HCT116 (cell line): ENCODE results near the gene TTC38. TPM values are rescaled to one million over a fixed set of nuclear protein-coding genes. Genes with fewer than 3 reads are reported as not detected.

ENCODE experiments used
- ATAC-seq: fragments of 200-7000 bp; cut with Tn5 transposase; 2 replicates; pipeline ENCODE4 v1.9.1; 2020; ENCODE audit warnings: mild to moderate bottlenecking, moderate library complexity
- BruUV-seq: library from RNA; stranded (reverse); fragments of 400-500 nt; replicated peaks from 2 replicates; lab custom pipeline; 2021; lab: Mats Ljungman, UMichigan
- CTCF ChIA-PET: fragments of 300-600 bp; sonication (Branson Sonifier 250); formaldehyde crosslinking; loops from one replicate; lab custom pipeline; 2021; ENCODE audit warnings: antibody characterized with exemption; lab: Charles Lee
- POLR2A ChIA-PET: fragments of 300-600, 350-600 bp; sonication (Branson Sonifier 250); formaldehyde crosslinking; loops from one replicate; lab custom pipeline; 2021; ENCODE audit warnings: antibody characterized with exemption; lab: Charles Lee
- RAD21 ChIA-PET, 2 experiments: fragments of 300-600 bp; sonication (Branson Sonifier 250); formaldehyde crosslinking; loops; one replicate each; lab custom pipeline; 2023; ENCODE audit warnings: low total read pairs in 2 of 2; ENCODE audit not compliant: uncharacterized antibody in 2 of 2, unreplicated experiment in 2 of 2, low non-redundant PET in 1 of 2; lab: Charles Lee
- DNase-seq: peaks from one replicate; pipeline ENCODE4 v3.0.0-alpha.2; 2010; ENCODE audit warnings: low read depth, low spot score
- H2AFZ ChIP-seq: fragments of 200-600 bp; shearing (Covaris generic), sonication (generic); 2 replicates; pipeline ENCODE4 v1.6.1; 2017; ENCODE audit warnings: low read depth, mixed run types, mixed read lengths, antibody characterized with exemption, low read length; ENCODE audit not compliant: poor library complexity, severe bottlenecking
- H3K27ac ChIP-seq: 2 replicates; pipeline ENCODE4 v1.5.1; 2012; ENCODE audit warnings: low read depth, low read length
- H3K27me3 ChIP-seq: fragments of 200-600 bp; sonication (generic); 2 replicates; pipeline ENCODE4 v1.6.1; 2016; ENCODE audit warnings: mixed run types, low read length, mixed read lengths; ENCODE audit not compliant: insufficient read depth
- H3K36me3 ChIP-seq, 2 experiments: fragments of 200-500 bp in 1 of 2; fragments of 200-600 bp in 1 of 2; sonication (Bioruptor generic) in 1 of 2; sonication (generic) in 1 of 2; 2 replicates each; pipeline versions ENCODE4 v1.5.1 to v1.6.1; 2014 to 2016; ENCODE audit warnings: low read length in 2 of 2, inconsistent platforms in 1 of 2, mixed read lengths in 1 of 2, mixed run types in 1 of 2; ENCODE audit not compliant: insufficient read depth in 2 of 2, control insufficient read depth in 1 of 2
- H3K4me1 ChIP-seq, 2 experiments: fragments of 200-600 bp in 1 of 2; sonication (generic) in 1 of 2; 2 replicates each; pipeline versions ENCODE4 v1.5.1 to v1.6.1; 2012 to 2017; ENCODE audit warnings: low read length in 2 of 2, inconsistent platforms in 1 of 2, mild to moderate bottlenecking in 1 of 2, mixed read lengths in 1 of 2, mixed run types in 1 of 2, moderate library complexity in 1 of 2; ENCODE audit not compliant: insufficient read depth in 2 of 2, control insufficient read depth in 1 of 2
- H3K4me2 ChIP-seq: fragments of 200-600 bp; sonication (generic); 2 replicates; pipeline ENCODE4 v1.6.1; 2017; ENCODE audit warnings: mixed run types, low read length, mixed read lengths
- H3K4me3 ChIP-seq, 2 experiments: fragments of 200-600 bp in 1 of 2; sonication (generic) in 1 of 2; replicated peaks in 1 of 2; 2 replicates each; pipeline ENCODE4 v1.5.1; 2011 to 2016; ENCODE audit warnings: low read length in 2 of 2, control low read depth in 1 of 2, low read depth in 1 of 2, mild to moderate bottlenecking in 1 of 2, mixed read lengths in 1 of 2, mixed run types in 1 of 2
- H3K79me2 ChIP-seq: fragments of 200-600 bp; sonication (generic); 2 replicates; pipeline ENCODE4 v1.6.1; 2017; ENCODE audit warnings: mild to moderate bottlenecking, mixed run types, low read length, moderate library complexity, mixed read lengths; ENCODE audit not compliant: insufficient read depth
- H3K9ac ChIP-seq: fragments of 200-600 bp; sonication (generic); 2 replicates; pipeline ENCODE4 v1.6.1; 2016; ENCODE audit warnings: low read length, mixed read lengths
- H3K9me2 ChIP-seq: fragments of 200-600 bp; sonication (generic), shearing (Covaris generic); 2 replicates; pipeline ENCODE4 v1.6.1; 2017; ENCODE audit warnings: mixed run types, mild to moderate bottlenecking, moderate library complexity; ENCODE audit not compliant: insufficient read depth
- H3K9me3 ChIP-seq, 2 experiments: fragments of 200-500 bp in 1 of 2; fragments of 200-600 bp in 1 of 2; sonication (Bioruptor generic) in 1 of 2; sonication (generic) in 1 of 2; 2 replicates each; pipeline ENCODE4 v1.6.1; 2014 to 2017; ENCODE audit warnings: low read length in 2 of 2, mixed read lengths in 2 of 2, inconsistent platforms in 1 of 2, low read depth in 1 of 2, mild to moderate bottlenecking in 1 of 2, mixed run types in 1 of 2, moderate library complexity in 1 of 2; ENCODE audit not compliant: control insufficient read depth in 1 of 2, insufficient read depth in 1 of 2
- H4K20me1 ChIP-seq: fragments of 200-600 bp; sonication (generic), shearing (Covaris generic); 2 replicates; pipeline ENCODE4 v1.6.1; 2017; ENCODE audit warnings: mixed run types, mild to moderate bottlenecking, moderate library complexity; ENCODE audit not compliant: insufficient read depth
- CBX3 ChIP-seq: IDR thresholded peaks from 2 replicates; pipeline ENCODE4 v1.6.1; 2012; ENCODE audit warnings: low read depth
- EGR1 ChIP-seq: IDR thresholded peaks from 2 replicates; pipeline ENCODE4 v1.6.1; 2012; ENCODE audit warnings: low read depth
- ELF1 ChIP-seq: IDR thresholded peaks from 2 replicates; pipeline ENCODE4 v1.6.1; 2012; ENCODE audit warnings: low read depth, borderline replicate concordance
- EZH2phosphoT487 ChIP-seq: fragments of 200-600 bp; IDR thresholded peaks from 2 replicates; pipeline ENCODE4 v1.6.1; 2018; ENCODE audit warnings: antibody characterized with exemption, borderline replicate concordance
- FOSL1 ChIP-seq: IDR thresholded peaks from 2 replicates; pipeline ENCODE4 v1.6.1; 2012; ENCODE audit warnings: low read depth
- JUND ChIP-seq: IDR thresholded peaks from 2 replicates; pipeline ENCODE4 v1.6.1; 2012
- POLR2A ChIP-seq: IDR thresholded peaks from 2 replicates; pipeline ENCODE4 v1.7.0; 2011; ENCODE audit warnings: borderline replicate concordance; ENCODE audit not compliant: insufficient read depth, insufficient read length; ENCODE audit errors: extremely low read depth
- POLR2AphosphoS5 ChIP-seq: IDR thresholded peaks from 2 replicates; pipeline ENCODE4 v1.6.1; 2011; ENCODE audit warnings: mild to moderate bottlenecking, low read depth, low read length, moderate library complexity
- RAD21 ChIP-seq: IDR thresholded peaks from 2 replicates; pipeline ENCODE4 v1.6.1; 2012; ENCODE audit warnings: low read depth, mild to moderate bottlenecking
- SIN3A ChIP-seq: IDR thresholded peaks from 2 replicates; pipeline ENCODE4 v1.6.1; 2012; ENCODE audit warnings: low read depth
- SP1 ChIP-seq: IDR thresholded peaks from 2 replicates; pipeline ENCODE4 v1.6.1; 2012; ENCODE audit warnings: low read depth
- SRF ChIP-seq: IDR thresholded peaks from 2 replicates; pipeline ENCODE4 v1.6.1; 2012; ENCODE audit warnings: low read depth
- TCF7L2 ChIP-seq: IDR thresholded peaks from 2 replicates; pipeline ENCODE4 v1.7.0; 2011; ENCODE audit warnings: borderline replicate concordance, inconsistent platforms; ENCODE audit not compliant: insufficient read depth, insufficient read length; ENCODE audit errors: extremely low read depth
- YY1 ChIP-seq: IDR thresholded peaks from 2 replicates; pipeline ENCODE4 v1.6.1; 2011; ENCODE audit warnings: low read length, low read depth, moderate library complexity, mild to moderate bottlenecking; ENCODE audit not compliant: insufficient replicate concordance; ENCODE audit errors: extremely low read depth
- ZFX ChIP-seq: fragments of 450-650 bp; IDR thresholded peaks from 2 replicates; pipeline ENCODE4 v1.6.1; 2017
- ZNF274 ChIP-seq: fragments of 200-500 bp; sonication (Bioruptor generic); IDR thresholded peaks from 2 replicates; pipeline ENCODE4 v1.6.1; 2014; ENCODE audit warnings: mild to moderate bottlenecking, low read depth, low read length, inconsistent platforms
- intact Hi-C: fragments of 100-400 bp; cut with micrococcal nuclease; formaldehyde crosslinking; loops from 2 replicates; pipeline ENCODE4 v1.10.0; 2022
- total RNA-seq: library from RNA; stranded (reverse); gene quantifications from one replicate; pipeline ENCODE4 v1.2.1, GENCODE V29; 2021; ENCODE audit not compliant: unreplicated experiment
- TF ChIP-seq, protein P1 (sequence below): IDR thresholded peaks from 2 replicates; pipeline ENCODE4 v1.6.1; 2012; ENCODE audit warnings: low read depth
- TF ChIP-seq, protein P2 (sequence below): IDR thresholded peaks from 2 replicates; pipeline ENCODE4 v1.6.1; 2011; ENCODE audit warnings: mild to moderate bottlenecking, low read length, moderate library complexity; ENCODE audit not compliant: insufficient replicate concordance; ENCODE audit errors: extremely low read depth
- TF ChIP-seq, protein P3 (sequence below), 3 experiments: fragments of 200-600 bp in 1 of 3; sonication (generic) in 1 of 3; IDR thresholded peaks in 2 of 3; conservative IDR thresholded peaks in 1 of 3; 2 replicates each; pipeline ENCODE4 v1.5.1; 2012 to 2017; ENCODE audit warnings: low read depth in 2 of 3, low read length in 2 of 3, antibody characterized with exemption in 1 of 3, borderline replicate concordance in 1 of 3, control low read depth in 1 of 3, mild to moderate bottlenecking in 1 of 3, mixed read lengths in 1 of 3, mixed run types in 1 of 3, moderate library complexity in 1 of 3; ENCODE audit not compliant: insufficient read depth in 1 of 3

The TTC38 gene
- total RNA-seq, 1 experiment from 2014 or later, result 22.9 TPM

GRCh38 chr22:46272762-46273431, 5.1 kb downstream of the TTC38 start:
- ChIA-PET POLR2A (no interaction called here), RAD21 (no interaction called here), CTCF (no interaction called here)
- DNase-seq, result no peak
- TF ChIP-seq, protein P1, sequence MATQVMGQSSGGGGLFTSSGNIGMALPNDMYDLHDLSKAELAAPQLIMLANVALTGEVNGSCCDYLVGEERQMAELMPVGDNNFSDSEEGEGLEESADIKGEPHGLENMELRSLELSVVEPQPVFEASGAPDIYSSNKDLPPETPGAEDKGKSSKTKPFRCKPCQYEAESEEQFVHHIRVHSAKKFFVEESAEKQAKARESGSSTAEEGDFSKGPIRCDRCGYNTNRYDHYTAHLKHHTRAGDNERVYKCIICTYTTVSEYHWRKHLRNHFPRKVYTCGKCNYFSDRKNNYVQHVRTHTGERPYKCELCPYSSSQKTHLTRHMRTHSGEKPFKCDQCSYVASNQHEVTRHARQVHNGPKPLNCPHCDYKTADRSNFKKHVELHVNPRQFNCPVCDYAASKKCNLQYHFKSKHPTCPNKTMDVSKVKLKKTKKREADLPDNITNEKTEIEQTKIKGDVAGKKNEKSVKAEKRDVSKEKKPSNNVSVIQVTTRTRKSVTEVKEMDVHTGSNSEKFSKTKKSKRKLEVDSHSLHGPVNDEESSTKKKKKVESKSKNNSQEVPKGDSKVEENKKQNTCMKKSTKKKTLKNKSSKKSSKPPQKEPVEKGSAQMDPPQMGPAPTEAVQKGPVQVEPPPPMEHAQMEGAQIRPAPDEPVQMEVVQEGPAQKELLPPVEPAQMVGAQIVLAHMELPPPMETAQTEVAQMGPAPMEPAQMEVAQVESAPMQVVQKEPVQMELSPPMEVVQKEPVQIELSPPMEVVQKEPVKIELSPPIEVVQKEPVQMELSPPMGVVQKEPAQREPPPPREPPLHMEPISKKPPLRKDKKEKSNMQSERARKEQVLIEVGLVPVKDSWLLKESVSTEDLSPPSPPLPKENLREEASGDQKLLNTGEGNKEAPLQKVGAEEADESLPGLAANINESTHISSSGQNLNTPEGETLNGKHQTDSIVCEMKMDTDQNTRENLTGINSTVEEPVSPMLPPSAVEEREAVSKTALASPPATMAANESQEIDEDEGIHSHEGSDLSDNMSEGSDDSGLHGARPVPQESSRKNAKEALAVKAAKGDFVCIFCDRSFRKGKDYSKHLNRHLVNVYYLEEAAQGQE, result no peak
- TF ChIP-seq FOSL1 (no peak), TCF7L2 (no peak), CBX3 (no peak), SP1 (no peak), POLR2AphosphoS5 (no peak), SRF (no peak), POLR2A (no peak), ZNF274 (no peak), JUND (no peak), EZH2phosphoT487 (no peak), ZFX (no peak), SIN3A (no peak), EGR1 (no peak), RAD21 (no peak), YY1 (no peak), ELF1 (no peak)
- TF ChIP-seq, protein P2, sequence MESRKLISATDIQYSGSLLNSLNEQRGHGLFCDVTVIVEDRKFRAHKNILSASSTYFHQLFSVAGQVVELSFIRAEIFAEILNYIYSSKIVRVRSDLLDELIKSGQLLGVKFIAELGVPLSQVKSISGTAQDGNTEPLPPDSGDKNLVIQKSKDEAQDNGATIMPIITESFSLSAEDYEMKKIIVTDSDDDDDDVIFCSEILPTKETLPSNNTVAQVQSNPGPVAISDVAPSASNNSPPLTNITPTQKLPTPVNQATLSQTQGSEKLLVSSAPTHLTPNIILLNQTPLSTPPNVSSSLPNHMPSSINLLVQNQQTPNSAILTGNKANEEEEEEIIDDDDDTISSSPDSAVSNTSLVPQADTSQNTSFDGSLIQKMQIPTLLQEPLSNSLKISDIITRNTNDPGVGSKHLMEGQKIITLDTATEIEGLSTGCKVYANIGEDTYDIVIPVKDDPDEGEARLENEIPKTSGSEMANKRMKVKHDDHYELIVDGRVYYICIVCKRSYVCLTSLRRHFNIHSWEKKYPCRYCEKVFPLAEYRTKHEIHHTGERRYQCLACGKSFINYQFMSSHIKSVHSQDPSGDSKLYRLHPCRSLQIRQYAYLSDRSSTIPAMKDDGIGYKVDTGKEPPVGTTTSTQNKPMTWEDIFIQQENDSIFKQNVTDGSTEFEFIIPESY, result no peak
- TF ChIP-seq, protein P3, sequence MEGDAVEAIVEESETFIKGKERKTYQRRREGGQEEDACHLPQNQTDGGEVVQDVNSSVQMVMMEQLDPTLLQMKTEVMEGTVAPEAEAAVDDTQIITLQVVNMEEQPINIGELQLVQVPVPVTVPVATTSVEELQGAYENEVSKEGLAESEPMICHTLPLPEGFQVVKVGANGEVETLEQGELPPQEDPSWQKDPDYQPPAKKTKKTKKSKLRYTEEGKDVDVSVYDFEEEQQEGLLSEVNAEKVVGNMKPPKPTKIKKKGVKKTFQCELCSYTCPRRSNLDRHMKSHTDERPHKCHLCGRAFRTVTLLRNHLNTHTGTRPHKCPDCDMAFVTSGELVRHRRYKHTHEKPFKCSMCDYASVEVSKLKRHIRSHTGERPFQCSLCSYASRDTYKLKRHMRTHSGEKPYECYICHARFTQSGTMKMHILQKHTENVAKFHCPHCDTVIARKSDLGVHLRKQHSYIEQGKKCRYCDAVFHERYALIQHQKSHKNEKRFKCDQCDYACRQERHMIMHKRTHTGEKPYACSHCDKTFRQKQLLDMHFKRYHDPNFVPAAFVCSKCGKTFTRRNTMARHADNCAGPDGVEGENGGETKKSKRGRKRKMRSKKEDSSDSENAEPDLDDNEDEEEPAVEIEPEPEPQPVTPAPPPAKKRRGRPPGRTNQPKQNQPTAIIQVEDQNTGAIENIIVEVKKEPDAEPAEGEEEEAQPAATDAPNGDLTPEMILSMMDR (IDR thresholded peaks at IDR 0.05 in 2 of 3, conservative IDR thresholded peaks at IDR 0.05 in 1 of 3; ENCODE audit: borderline replicate concordance in 1 of 3, insufficient read depth in 1 of 3, low read depth in 2 of 3, low read length in 2 of 3), result no peak
- H3K9me2 ChIP-seq, result no peaks in the 10 kb centered on the region
- no peak overlapping the region for H2AFZ ChIP-seq
- no TSS peak for BruUV-seq
- H3K9ac ChIP-seq, result no peak overlapping the region
- no peaks in the 10 kb centered on the region for H4K20me1 ChIP-seq
- H3K27ac ChIP-seq, result no peak overlapping the region
- peaks cover 0 to 5% of the 10 kb centered on the region in 2 experiments; a peak in 1 of 4 replicates for H3K9me3 ChIP-seq
- intact Hi-C loops, result no loop called here
- no peak overlapping the region for H3K4me3 ChIP-seq
- H3K4me2 ChIP-seq, result no peak overlapping the region
- H3K4me1 ChIP-seq, result peaks cover 0 to 13% of the 10 kb centered on the region in 2 experiments; a peak in 3 of 4 replicates
- peaks cover 10 to 30% of the 10 kb centered on the region in 2 experiments for H3K36me3 ChIP-seq
- ATAC-seq, result no peak
- H3K79me2 ChIP-seq, result peaks cover 4% of the 10 kb centered on the region; the same call in 1 of the 2 replicates
- no peaks in the 10 kb centered on the region for H3K27me3 ChIP-seq
